IMR-90 (cell line): ENCODE results near the gene GABRD.

Experiments
- CEBPB ChIP-seq: IDR thresholded peaks from 2 replicates; pipeline ENCODE4 v1.6.1; 2012; ENCODE audit warnings: low read depth, low read length, improper control_type of control experiment
- CTCF ChIP-seq: conservative IDR thresholded peaks from 2 replicates; pipeline ENCODE4 v1.5.1; 2012; ENCODE audit warnings: mild to moderate bottlenecking, low read depth, low read length, improper control_type of control experiment
- ELK1 ChIP-seq: fragments of 150-350 bp; IDR thresholded peaks from 2 replicates; pipeline ENCODE4 v1.6.1; 2016; ENCODE audit warnings: low read depth, mild to moderate bottlenecking, low read length, moderate library complexity, borderline replicate concordance
- FOS ChIP-seq: fragments of 150-350 bp; IDR thresholded peaks from 2 replicates; pipeline ENCODE4 v1.6.1; 2016; ENCODE audit warnings: low read depth, low read length
- MAZ ChIP-seq: IDR thresholded peaks from 2 replicates; pipeline ENCODE4 v1.6.1; 2012; ENCODE audit warnings: low read depth, mild to moderate bottlenecking, low read length, improper control_type of control experiment, moderate library complexity, borderline replicate concordance
- MXI1 ChIP-seq: IDR thresholded peaks from 2 replicates; pipeline ENCODE4 v1.6.1; 2012; ENCODE audit warnings: low read depth, mild to moderate bottlenecking, low read length, moderate library complexity, borderline replicate concordance
- POLR2A ChIP-seq: IDR thresholded peaks from 2 replicates; pipeline ENCODE4 v1.6.1; 2012; ENCODE audit warnings: mild to moderate bottlenecking, low read depth, low read length
- RAD21 ChIP-seq: IDR thresholded peaks from 2 replicates; pipeline ENCODE4 v1.6.1; 2012; ENCODE audit warnings: low read length, improper control_type of control experiment
- RCOR1 ChIP-seq: IDR thresholded peaks from 2 replicates; pipeline ENCODE4 v1.6.1; 2012; ENCODE audit warnings: mild to moderate bottlenecking, low read length, improper control_type of control experiment; ENCODE audit not compliant: insufficient replicate concordance
- RFX5 ChIP-seq: IDR thresholded peaks from 2 replicates; pipeline ENCODE4 v1.8.0; 2012; ENCODE audit warnings: low read depth, mild to moderate bottlenecking, low read length, moderate library complexity
- SMC3 ChIP-seq: fragments of 150-350 bp; IDR thresholded peaks from 2 replicates; pipeline ENCODE4 v1.6.1; 2016; ENCODE audit warnings: low read depth, mild to moderate bottlenecking, antibody characterized with exemption, low read length, moderate library complexity
- USF2 ChIP-seq: fragments of 150-350 bp; IDR thresholded peaks from 2 replicates; pipeline ENCODE4 v1.6.1; 2017; ENCODE audit warnings: mild to moderate bottlenecking, antibody characterized with exemption, low read length, low read depth

- no peak for TF ChIP-seq CTCF
- TF ChIP-seq SMC3: no peak
- TF ChIP-seq POLR2A: no peak
- no peak for TF ChIP-seq RFX5
- no peak for TF ChIP-seq RCOR1
- TF ChIP-seq MAZ: no peak
- no peak for TF ChIP-seq MXI1
- no peak for TF ChIP-seq FOS
- TF ChIP-seq USF2: no peak
- no peak for TF ChIP-seq CEBPB
- no peak for TF ChIP-seq RAD21
- TF ChIP-seq ELK1: no peak
These were observed 34.7 kb downstream of the GABRD start for GRCh38 chr1:2053784-2054376.
